Thyroid gland (tissue), 4 donors: Measurements from ENCODE around the gene PSPN. TPM values are rescaled to one million over a fixed set of nuclear protein-coding genes. Genes with fewer than 3 reads are reported as not detected.
"Not testable (repeated sequence)": the region's sequence is repeated elsewhere in the genome, so short reads cannot be mapped to it uniquely, and the experiment has no call there.

Experiments
- DNase-seq, 2 donors: peaks; one replicate each; pipeline ENCODE4 v3.0.0-alpha.2; 2019
- H3K27ac ChIP-seq, 3 donors: fragments of 200-600 bp; sonication (generic); 1 replicate in 2 of 3; 2 replicates in 1 of 3; pipeline ENCODE4 v1.5.1; 2016 to 2019; ENCODE audit warnings: mild to moderate bottlenecking in 1 of 3, moderate library complexity in 1 of 3
- H3K27me3 ChIP-seq: fragments of 200-600 bp; sonication (generic); one replicate; pipeline ENCODE4 v1.5.1; 2019
- H3K36me3 ChIP-seq, 2 donors: fragments of 200-600 bp; sonication (generic); one replicate each; pipeline ENCODE4 v1.5.1; 2016 to 2019
- H3K4me1 ChIP-seq, 2 donors: fragments of 200-600 bp; sonication (generic); one replicate each; pipeline ENCODE4 v1.5.1; 2017 to 2019
- H3K4me3 ChIP-seq, 3 donors: fragments of 200-600 bp; sonication (generic); replicated peaks in 1 of 3; 1 replicate in 2 of 3; 2 replicates in 1 of 3; pipeline ENCODE4 v1.5.1; 2016; ENCODE audit warnings: mild to moderate bottlenecking in 1 of 3
- H3K9me3 ChIP-seq: fragments of 200-600 bp; sonication (generic); one replicate; pipeline ENCODE4 v1.5.1; 2017
- CTCF ChIP-seq, 6 experiments: fragments of 200-600 bp in 3 of 6; fragments of 450-650 bp in 3 of 6; sonication (generic) in 3 of 6; IDR thresholded peaks; one replicate each; pipeline ENCODE4 v1.5.1; 2016 to 2019; ENCODE audit warnings: antibody characterized with exemption in 6 of 6, mild to moderate bottlenecking in 2 of 6, inconsistent platforms in 1 of 6, moderate library complexity in 1 of 6
- POLR2A ChIP-seq, 2 donors: fragments of 450-650 bp; IDR thresholded peaks; one replicate each; pipeline ENCODE4 v1.6.1; 2017; ENCODE audit warnings: antibody characterized with exemption in 2 of 2, mild to moderate bottlenecking in 2 of 2, moderate library complexity in 1 of 2
- WGBS, 2 donors: methylation state at CpG; one replicate each; pipeline ENCODE4 v1.1.5; 2017; 5-methylcytosine and 5-hydroxymethylcytosine counted together
- intact Hi-C: fragments of 100-400 bp; cut with DNase I; formaldehyde crosslinking; loops from one replicate; pipeline ENCODE4 v1.15.1; 2023
- total RNA-seq, 4 donors: library from RNA; depleted of rRNA; stranded (reverse); fragments of >200 nt; gene quantifications; one replicate each; pipeline ENCODE4 v1.2.3, GENCODE V29; 2016

PSPN gene
- total RNA-seq, 4 donors from 2014 or later, result 1.1 to 6.7 (median 2.6) TPM

- 84 to 89% methylated on average over 5 of the region's 5 CpGs for WGBS, 2 donors
These were observed 16.0 kb downstream of the PSPN start for GRCh38 chr19:6359568-6360341.

GRCh38 chr19:6358003-6358402, 17.7 kb downstream of the PSPN start:
- peaks cover 4 to 7% of the 10 kb centered on the region in 2 donors for H3K4me1 ChIP-seq
- WGBS, 2 donors, result 46 to 48% methylated on average over 9 of the region's 9 CpGs
- H3K27ac ChIP-seq, result no peak overlapping the region
- no peak overlapping the region for H3K4me3 ChIP-seq
- DNase-seq, result no peak
- H3K27me3 ChIP-seq, result no peaks in the 10 kb centered on the region
- TF ChIP-seq CTCF (IDR thresholded peaks at IDR 0.05), result no peak
- TF ChIP-seq POLR2A (IDR thresholded peaks at IDR 0.05), result no peak
- intact Hi-C loops, result no loop called here
- H3K36me3 ChIP-seq, result no peaks in the 10 kb centered on the region
- H3K9me3 ChIP-seq, result no peaks in the 10 kb centered on the region

More at GRCh38 chr19:6359568-6360341, 16.0 kb downstream of the PSPN start:
- Histone ChIP-seq H3K4me1 (peaks cover 4 to 14% of the 10 kb centered on the region in 2 donors), H3K36me3 (peaks cover 0 to 6% of the 10 kb centered on the region in 2 donors), H3K4me3 (no peak overlapping the region), H3K27me3 (no peaks in the 10 kb centered on the region), H3K9me3 (no peaks in the 10 kb centered on the region), H3K27ac (no peak overlapping the region)
- intact Hi-C loops, result no loop called here
- no peak for DNase-seq
- TF ChIP-seq CTCF (IDR thresholded peaks at IDR 0.05) (no peak), POLR2A (IDR thresholded peaks at IDR 0.05) (no peak)

GRCh38 chr19:6357174-6357573, 18.6 kb downstream of the PSPN start:
- Histone ChIP-seq H3K4me3 (no peak overlapping the region), H3K27ac (no peak overlapping the region), H3K4me1 (peaks cover under 1 to 1% of the 10 kb centered on the region in 2 donors), H3K27me3 (no peaks in the 10 kb centered on the region), H3K36me3 (no peaks in the 10 kb centered on the region), H3K9me3 (no peaks in the 10 kb centered on the region)
- WGBS, 2 donors, result 70 to 73% methylated on average over 14 of the region's 14 CpGs
- intact Hi-C loops, result no loop called here
- TF ChIP-seq POLR2A (IDR thresholded peaks at IDR 0.05) (no peak), CTCF (IDR thresholded peaks at IDR 0.05) (no peak)
- DNase-seq, result no peak

GRCh38 chr19:6355321-6356040, 20.3 kb downstream of the PSPN start:
- WGBS, 2 donors, result 84 to 91% methylated on average over 6 to 19 of the region's 46 CpGs

GRCh38 chr19:6354098-6354674, 21.5 kb downstream of the PSPN start:
- WGBS, 2 donors, result 59 to 68% methylated on average over 4 of the region's 4 CpGs
- no peaks in the 10 kb centered on the region for H3K36me3 ChIP-seq
- no peaks in the 10 kb centered on the region for H3K9me3 ChIP-seq
- no peak overlapping the region for H3K27ac ChIP-seq
- H3K27me3 ChIP-seq, result no peaks in the 10 kb centered on the region
- DNase-seq, result no peak
- H3K4me1 ChIP-seq, result no peaks in the 10 kb centered on the region
- intact Hi-C loops, result no loop called here
- peak in 2 of 6 experiments; percentile 34 to 55 for TF ChIP-seq CTCF (IDR thresholded peaks at IDR 0.05)
- TF ChIP-seq POLR2A (IDR thresholded peaks at IDR 0.05), result no peak
- no peak overlapping the region for H3K4me3 ChIP-seq

More at GRCh38 chr19:6355321-6356040, 20.3 kb downstream of the PSPN start:
- H3K27me3 ChIP-seq, H3K4me3 ChIP-seq, H3K36me3 ChIP-seq, H3K27ac ChIP-seq, intact Hi-C loops, H3K9me3 ChIP-seq, DNase-seq, H3K4me1 ChIP-seq: not testable (repeated sequence)
